Daoy (cell line): ENCODE measurements around the gene DTX1. TPM values are rescaled to one million over a fixed set of nuclear protein-coding genes. Genes with fewer than 3 reads are reported as not detected.

ENCODE experiments used
- DNase-seq: peaks from one replicate; pipeline ENCODE4 v3.0.0-alpha.2; 2015; ENCODE audit warnings: low read depth
- total RNA-seq: library from RNA; depleted of rRNA; stranded (reverse); fragments of >200 nt; shearing (Covaris generic); gene quantifications from 2 replicates; pipeline ENCODE4 v1.2.3, GENCODE V29; 2014; rRNA removed

Gene DTX1
- 0.24 and 2.3 TPM in 2 replicates for total RNA-seq

- peak; percentile 26 for DNase-seq
These were observed at the start of gene DTX1 for GRCh38 chr12:113056631-113057488. Gene DTX1, plus strand, starts transcription at chr12:113056730. Its CDS starts 1,463 bp downstream, at chr12:113058193.

DNA sequence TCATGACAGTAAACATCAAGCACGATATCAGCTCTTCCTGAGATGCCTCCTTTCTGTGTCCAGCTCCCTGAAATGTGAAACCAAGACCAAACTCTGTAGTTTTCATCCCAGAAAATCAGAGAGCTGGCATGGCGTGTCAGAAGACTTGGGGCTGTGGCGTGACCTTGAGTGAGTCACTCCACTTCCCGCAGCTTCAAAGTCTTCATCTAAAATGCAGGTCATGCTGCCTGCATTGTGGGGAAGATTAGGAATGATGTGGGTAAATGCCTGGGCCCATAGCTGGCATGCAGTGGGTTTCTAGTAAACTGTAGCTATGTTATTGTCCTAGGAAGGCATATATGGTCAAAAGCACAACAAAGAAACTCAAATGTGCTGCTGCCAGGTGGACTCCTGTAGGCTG is 49.4 kb upstream of the DTX1 start:
- DNase-seq, result peak; percentile 89

- DNase-seq, result no peak
These were observed 45.8 kb upstream of the DTX1 start for GRCh38 chr12:113010701-113011100.

- DNase-seq, result no peak
These were observed 42.0 kb upstream of the DTX1 start for GRCh38 chr12:113014565-113014964.

GRCh38 chr12:113016796-113017195 is 39.7 kb upstream of the DTX1 start:
- no peak for DNase-seq

GRCh38 chr12:113019025-113019424 is 37.5 kb upstream of the DTX1 start:
- peak; percentile 55 for DNase-seq

DNA sequence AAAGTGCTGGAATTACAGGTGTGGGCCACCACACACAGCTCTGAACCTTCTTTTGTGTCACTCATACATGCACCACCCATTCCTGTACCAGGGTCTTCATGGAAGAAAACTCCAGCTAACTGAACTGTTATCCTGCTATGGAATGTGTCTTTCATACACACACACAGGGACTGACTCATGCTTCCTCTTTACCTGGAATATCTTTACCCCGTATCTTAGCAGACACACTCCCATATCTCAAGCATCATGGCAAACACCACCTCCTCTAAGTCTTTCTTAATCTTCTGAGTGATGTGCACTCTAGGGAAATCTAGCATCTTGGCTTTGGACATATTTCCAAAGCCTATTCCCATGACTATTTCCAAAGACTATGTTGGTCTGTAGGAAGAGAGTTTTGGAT is 35.0 kb upstream of the DTX1 start:
- DNase-seq, result no peak

- DNase-seq, result no peak
These were observed 33.8 kb upstream of the DTX1 start for GRCh38 chr12:113022563-113023297.

DNA sequence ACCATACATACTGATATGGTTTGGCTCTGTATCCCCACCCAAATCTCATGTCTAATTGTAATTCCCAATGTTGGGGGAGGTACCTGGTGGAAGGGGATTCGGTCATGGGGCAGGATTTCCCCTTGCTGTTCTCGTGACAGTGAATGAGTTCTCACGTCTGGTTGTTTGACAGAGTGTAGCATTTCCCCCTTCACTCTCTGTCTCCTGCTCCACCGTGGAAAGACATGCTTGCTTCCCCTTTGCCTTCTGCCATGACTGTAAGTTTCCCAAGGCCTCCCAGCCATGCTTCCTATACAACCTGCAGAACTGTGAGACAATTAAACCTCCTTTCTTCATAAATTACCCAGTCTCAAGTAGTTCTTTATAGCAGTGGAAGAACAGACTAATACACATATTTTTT is 28.8 kb upstream of the DTX1 start:
- DNase-seq, result no peak

DNA sequence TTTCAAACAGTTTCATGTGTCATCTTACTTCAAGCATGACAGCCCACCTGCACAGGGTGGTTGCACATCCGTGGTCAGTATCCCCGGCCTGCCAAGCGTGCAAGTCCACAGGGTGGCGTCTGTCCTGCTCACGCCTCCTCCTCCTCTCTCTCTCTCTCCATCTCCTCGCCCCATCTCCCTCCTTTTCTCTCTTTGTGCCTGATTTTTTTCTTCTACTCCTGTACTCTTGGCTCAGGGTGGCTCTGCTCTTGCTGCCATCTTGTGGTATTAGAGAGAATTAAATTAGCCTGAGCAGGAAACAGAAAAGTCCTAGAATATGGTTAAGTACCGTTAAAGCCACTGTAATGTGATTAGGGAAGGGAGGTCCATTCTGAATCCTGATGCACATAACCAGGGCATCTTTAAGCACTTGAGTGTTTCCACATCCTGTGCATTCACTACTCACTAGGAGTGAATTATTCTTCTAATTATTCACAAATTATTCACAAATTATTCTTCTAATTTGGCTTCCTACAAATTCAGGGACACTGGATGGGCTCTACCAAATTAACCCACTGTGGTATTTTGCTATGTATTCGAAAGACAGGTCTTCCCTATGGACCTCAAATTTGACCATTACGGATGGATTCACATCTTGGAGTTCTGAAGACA is 25.5 kb upstream of the DTX1 start:
- DNase-seq, result peak; percentile 59

- peak; percentile 32 for DNase-seq
These were observed 16.6 kb upstream of the DTX1 start for GRCh38 chr12:113039911-113040445.

- DNase-seq, result peak; percentile 94
These were observed 15.8 kb upstream of the DTX1 start for GRCh38 chr12:113040722-113041171.

DNA sequence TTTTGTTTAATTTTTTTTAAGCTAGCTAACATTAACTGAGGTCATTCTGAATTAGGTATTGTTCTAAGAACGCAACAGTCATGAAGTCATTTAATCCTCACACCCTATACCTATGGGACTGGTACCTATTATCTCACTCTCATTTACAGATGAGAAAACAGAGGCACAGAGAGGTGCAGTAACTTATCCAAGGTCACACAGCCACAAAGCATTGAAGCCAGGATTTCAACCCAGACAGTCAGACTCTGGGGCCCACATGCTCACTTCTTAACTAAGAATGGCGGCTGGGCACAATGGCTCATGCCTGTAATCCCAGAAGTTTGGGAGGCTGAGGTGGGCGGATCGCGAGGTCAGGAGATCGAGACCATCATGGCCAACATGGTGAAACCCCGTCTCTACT is 15.0 kb upstream of the DTX1 start:
- no peak for DNase-seq

DNA sequence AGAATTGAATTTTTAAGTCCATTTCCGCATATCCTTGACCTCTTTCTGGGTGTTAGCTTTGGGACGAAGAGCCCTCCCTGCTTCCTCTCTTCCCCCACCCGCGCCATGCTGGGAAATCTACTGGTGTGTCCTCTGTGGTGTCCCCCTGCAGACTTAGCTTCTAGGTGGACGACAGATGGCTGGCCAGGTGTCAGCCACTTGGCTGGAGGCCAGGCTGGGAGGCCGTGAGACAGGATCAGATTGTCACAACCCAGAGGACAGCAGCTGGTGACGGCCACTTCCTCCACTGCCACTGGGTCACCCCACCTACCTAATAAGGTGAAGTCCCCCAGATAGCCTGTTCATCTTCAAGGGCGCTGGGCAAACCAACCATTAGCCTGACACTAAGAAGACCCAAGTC is 13.3 kb upstream of the DTX1 start:
- no peak for DNase-seq

GRCh38 chr12:113044516-113044915 is 12.0 kb upstream of the DTX1 start:
- DNase-seq, result no peak

DNA sequence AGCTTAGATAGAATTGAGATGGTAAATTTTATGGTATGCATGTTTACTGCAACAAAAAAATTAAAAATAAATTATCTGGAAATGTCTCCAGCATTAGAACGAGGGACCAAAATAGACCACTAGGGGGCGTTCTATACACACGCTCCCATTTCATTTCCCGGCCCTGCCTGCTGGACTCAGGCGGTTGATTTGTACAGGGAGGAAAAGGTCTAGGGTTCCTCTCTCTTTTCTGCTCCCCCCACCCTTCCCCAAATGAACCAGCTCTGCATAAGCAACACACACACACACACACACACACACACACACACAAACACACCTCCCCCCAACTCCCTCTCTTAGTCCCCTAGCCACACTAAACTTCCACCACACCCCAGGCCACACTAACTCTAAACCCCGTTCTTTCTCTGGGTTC is 7.8 kb upstream of the DTX1 start:
- peak; percentile 61 for DNase-seq

DNA sequence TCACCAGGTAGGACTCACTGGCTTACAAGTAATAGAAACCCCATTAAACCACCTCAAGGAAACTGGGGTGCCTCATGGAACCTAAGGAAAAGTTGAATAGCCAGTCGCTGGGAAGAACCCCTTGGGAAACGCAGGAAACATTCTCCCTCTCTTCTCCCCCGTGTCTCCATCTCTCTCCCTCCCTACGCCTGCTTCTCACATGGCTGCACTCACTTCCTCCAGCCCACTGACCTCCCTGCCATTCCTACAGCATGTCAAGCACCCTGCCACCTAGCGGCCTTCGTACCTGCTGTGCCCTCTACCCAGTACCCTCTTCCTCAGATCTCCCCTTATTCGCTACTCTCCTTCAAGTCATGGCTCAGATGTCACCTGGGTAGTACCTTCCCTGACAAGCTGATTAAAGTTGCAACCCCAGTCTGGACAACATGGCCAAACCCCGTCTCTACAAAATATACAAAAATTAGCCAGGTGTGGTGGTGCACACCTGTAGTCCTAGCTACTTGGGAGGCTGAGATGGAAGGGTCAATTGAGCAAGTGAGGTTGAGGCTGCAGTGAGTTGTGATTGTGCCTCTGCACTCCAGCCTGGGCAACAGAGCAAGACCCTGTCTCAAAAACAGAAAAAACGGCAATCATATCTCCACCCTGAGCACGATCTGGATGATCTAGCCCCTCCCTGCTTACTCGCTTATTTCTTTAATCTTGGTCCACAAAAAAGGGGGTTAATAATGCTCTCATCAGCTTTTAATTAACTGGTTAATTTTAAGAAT is 6.4 kb upstream of the DTX1 start:
- peak; percentile 65 for DNase-seq

DNA sequence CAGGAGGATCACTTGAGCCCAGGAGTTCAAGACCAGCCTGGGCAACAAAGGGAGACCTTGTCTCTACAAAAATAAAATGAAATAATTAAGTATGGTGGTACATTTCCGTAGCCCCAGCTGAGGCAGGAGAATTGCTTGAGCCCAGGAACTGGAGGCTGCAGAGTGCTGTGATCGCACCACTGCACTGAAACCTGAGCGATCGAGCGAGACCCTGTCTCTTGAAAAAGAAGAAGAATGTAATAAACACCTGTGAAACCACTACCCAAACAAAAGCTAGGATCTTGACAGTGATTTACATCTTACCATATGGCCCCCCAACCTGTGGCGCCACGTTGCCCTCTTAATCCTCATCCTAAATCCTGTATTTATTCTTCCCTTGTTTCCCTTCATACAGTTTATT is 5.7 kb upstream of the DTX1 start:
- DNase-seq, result no peak

GRCh38 chr12:113051759-113052158 is 4.8 kb upstream of the DTX1 start:
- DNase-seq, result no peak

DNA sequence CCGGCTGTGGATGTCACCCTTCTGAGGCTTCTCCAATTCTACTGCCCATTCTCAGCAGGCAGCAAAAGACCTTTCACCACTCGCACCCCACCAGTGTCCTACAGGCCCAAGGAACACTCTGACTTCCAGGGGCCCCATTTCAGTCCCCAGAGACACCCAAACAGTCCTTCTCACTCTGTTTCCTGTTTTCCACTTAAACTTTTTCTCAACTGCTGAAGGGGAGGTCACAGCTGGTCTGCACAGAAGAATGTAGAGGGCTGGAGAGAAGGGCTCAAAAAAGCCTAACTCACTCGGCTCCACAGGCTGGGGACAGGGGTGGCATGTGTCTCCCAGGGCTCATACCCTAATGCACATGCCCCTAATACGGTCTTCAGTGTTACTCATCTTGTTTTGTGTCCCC is 4.2 kb upstream of the DTX1 start:
- no peak for DNase-seq

- no peak for DNase-seq
These were observed 1.5 kb upstream of the DTX1 start for GRCh38 chr12:113054948-113055486.
